ENCODE data around the gene MICAL3.
"Not testable (repeated sequence)": the region's sequence is repeated elsewhere in the genome, so short reads cannot be mapped to it uniquely, and the experiment has no call there.

MICAL3 gene

GRCh38 chr22:17998913-17999312, 25.4 kb downstream of the MICAL3 start:
- DNase-seq (ENCODE audit: low spot score) = no peak

DNA sequence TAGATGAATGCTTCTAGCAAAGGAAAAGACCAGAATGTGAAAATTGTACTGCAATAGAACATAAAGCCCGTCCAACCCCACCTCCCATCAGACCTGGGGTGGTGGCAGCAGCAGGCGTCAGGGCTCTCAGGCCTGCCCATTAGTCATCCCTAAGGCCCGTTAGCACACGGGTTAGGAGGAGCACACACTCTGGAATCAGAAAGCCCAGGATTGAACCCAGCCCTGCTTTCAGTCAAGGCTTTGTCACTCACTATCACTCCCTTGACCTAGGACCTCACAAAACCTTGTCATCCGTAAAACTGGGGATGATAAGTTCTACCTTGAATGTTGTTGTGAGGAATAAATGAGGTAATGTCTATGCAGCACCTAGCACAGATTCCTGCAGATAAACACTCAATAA, 26.9 kb downstream of the MICAL3 start:
- no peak for DNase-seq (ENCODE audit: low spot score)

DNA sequence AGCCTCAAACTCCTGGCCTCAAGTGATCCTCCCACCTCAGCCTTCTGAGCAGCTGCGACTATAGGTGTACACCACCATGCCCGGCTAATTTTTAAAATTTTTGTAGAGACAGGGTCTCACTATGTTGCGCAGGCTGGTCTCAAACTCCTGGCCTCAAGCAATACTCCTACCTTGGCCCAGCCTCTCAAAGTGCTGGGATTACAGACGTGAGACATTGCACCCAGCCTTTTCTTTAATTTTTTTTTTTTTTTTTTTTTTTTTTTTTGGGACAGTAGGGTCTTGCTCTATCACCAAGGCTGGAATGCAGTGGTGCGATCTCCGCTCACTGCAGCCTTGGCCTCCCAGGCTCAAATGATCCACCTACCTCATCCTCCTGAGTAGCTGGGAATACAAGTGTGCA, 29.1 kb downstream of the MICAL3 start:
- not testable (repeated sequence) for DNase-seq (ENCODE audit: low spot score)

GRCh38 chr22:17994424-17995108, 29.8 kb downstream of the MICAL3 start:
- DNase-seq (ENCODE audit: low spot score) = no peak

DNA sequence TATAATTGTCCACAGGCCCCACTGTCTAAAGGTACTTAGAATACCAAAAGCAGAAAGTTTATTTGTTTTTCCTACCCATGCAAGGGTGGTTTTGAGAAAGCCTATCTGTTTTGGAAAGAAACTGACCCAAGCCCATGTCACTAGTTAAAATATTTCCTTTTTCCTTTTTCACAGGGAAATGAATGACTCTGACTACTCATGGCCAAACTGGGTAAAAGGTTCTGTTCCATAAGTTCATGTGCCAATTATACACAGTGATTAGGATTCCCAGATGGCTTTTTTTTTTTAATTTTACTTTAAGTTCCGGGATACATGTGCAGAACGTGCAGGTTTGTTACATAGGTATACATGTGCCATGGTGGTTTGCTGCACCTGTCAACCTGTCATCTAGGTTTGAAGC, 31.4 kb downstream of the MICAL3 start:
- DNase-seq (ENCODE audit: low spot score) = not testable (repeated sequence)

GRCh38 chr22:17991992-17992391, 32.4 kb downstream of the MICAL3 start:
- not testable (repeated sequence) for DNase-seq (ENCODE audit: low spot score)

- no peak for DNase-seq (ENCODE audit: low spot score)
These were observed 33.4 kb downstream of the MICAL3 start for GRCh38 chr22:17990942-17991341.

- DNase-seq (ENCODE audit: low spot score) = no peak
These were observed 34.2 kb downstream of the MICAL3 start for GRCh38 chr22:17990147-17990546.

DNA sequence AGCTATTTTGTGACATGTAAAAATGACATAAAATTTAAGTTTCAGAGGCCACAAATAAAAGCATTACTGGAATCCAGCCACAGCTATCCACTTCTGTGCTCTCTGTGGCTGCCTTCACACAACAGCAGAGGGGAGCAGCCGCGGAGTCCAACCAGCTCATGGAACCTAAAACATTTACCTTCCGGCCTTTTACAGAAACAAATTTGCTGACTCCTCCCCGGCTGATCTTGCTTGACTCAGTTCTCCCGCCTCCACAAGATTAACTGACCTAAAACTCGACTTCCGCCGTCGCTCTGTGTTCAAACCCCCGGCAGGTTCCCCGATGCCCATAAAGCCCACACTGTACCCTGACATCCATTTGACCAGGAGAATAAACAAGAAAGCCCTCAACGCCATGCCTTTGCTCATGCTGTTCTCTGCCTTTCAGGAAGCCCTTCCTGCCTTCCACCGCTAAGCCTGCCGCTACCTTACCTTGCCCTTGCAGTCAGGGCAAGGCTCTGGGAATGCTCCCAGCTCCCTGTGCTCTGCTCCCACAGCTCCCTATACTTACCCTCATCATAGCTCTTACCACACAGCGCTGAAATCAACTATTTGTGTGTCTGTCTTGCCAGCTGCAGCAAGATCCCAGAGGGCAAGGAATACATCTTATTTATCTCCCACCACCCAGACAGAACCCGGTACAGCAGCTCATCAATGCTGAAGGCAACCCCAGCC, 35.4 kb downstream of the MICAL3 start:
- no peak for DNase-seq (ENCODE audit: low spot score)

DNA sequence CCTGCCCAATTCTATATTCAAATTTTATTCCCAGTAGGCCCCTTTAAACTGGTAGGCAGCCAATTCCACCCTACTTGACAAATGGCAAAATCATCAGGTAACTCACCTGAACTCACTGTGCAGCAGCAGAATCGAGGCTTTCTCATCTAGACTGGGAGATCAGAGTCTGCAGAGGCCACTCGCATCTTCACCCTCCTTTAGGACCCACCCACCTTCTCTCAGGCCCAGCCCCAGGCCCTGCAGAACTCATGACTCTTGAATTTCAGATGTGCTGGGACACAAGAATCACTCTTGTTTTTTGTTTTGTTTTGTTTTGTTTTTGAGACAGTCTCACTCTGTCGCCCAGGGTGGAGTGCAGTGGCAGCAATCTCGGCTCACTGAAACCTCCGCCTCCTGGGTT, 38.8 kb downstream of the MICAL3 start:
- no peak for DNase-seq (ENCODE audit: low spot score)

DNA sequence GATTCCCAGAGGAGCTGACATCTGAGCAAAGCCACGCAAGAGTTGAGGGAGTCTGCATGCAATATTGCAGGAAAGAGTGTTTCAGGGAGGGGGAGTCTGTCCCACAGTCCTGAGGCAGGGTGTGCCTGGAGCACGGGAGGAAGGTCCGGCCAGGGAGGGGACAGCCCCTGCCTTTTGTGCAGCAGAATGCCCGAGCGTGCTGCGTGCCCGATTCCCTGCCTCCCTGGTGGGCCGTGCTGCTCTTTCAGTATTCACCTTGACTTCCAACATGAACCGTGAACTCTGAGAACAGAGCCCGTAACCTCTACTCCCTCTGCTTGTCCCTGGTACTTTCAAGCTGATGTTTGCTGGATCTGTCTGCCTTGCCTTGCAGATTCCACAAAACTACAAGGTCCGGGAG, 39.3 kb downstream of the MICAL3 start:
- not testable (repeated sequence) for DNase-seq (ENCODE audit: low spot score)

DNA sequence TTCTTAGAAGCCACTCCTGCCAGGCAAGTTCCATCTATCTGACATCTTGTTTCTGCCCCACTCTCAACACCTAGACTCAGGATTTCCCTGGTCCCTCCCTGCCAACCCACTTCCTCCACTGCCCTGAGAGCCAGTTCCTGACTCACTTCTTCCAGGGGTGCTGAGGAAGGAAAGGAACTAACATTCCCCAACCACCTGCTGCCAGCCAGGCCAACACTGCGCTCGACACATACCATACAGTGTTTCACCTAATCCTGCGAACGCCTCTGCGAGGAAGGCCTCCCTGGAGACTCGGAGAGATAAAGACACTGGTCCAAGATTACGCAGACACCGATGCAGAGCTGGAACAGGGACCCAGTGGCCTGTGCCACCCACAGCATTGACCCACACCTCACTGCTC, 40.2 kb downstream of the MICAL3 start:
- no peak for DNase-seq (ENCODE audit: low spot score)

DNA sequence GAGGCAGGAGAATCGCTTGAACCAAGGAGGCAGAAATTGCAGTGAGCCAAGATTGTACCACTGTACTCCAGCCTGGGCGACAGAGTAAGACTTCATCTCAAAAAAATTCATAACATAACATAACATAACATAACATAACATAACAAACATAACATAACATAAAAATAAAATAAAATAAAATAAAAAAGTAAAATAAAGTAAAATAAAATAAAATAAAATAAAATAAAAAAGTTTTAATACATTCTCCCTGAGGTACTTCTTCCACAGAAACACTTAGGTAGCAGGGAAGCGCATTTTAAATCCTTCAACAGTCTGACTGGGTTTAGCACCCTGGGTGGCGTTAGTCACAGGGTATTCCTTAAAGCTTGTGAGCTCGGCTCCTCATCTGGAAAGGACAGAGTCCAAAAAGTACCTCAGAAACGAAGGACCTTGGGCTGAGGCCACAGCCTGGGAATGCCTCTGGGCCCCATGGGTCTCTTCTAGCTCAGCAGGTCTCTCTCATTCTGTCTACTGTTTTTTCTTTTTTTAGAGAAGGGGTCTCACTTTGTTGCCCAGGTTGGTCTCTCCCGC, 41.7 kb downstream of the MICAL3 start:
- DNase-seq (ENCODE audit: low spot score) = no peak

DNA sequence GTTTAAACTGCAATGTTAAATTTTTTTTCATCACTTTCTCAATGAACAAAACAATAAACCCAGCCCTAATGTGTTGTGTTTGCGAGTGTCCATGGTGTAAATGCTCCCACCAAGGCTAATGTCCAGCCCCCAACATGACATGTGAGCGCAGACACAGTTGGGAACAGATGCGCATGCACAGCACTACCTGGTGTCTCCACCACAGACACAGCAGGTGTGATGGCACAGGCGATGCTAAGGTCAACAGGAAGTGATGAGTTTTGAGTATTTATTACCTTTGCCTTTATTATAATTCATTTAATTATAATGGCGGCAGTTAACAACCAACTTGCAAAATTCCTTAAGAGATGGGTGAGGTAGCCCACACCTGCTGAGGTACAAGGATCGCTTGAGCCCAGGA, 42.9 kb downstream of the MICAL3 start:
- DNase-seq (ENCODE audit: low spot score) = no peak

GRCh38 chr22:17980638-17981051, 43.7 kb downstream of the MICAL3 start:
- peak; percentile 40 for DNase-seq (ENCODE audit: low spot score)

GRCh38 chr22:17980015-17980590, 44.3 kb downstream of the MICAL3 start:
- no peak for DNase-seq (ENCODE audit: low spot score)

GRCh38 chr22:17978027-17978426, 46.3 kb downstream of the MICAL3 start:
- no peak for DNase-seq (ENCODE audit: low spot score)

DNA sequence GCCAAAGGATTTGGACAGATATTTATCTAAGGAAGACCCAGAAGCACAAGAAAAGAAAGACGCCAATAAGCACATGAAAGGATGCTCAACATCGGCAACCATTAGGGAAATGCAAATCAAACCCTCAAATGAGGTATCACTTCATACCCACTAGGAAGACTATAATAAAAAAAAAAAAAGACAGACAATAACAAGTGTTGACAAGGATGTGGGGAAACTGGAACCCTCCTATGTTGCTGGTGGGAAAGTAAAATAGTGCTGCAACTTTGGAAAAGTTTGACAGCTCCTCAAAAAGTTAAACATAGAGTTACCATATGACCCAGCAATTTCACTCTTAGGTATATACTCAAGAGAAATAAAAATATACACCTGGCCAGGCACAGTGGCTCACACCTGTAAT, 47.0 kb downstream of the MICAL3 start:
- no peak for DNase-seq (ENCODE audit: low spot score)

DNA sequence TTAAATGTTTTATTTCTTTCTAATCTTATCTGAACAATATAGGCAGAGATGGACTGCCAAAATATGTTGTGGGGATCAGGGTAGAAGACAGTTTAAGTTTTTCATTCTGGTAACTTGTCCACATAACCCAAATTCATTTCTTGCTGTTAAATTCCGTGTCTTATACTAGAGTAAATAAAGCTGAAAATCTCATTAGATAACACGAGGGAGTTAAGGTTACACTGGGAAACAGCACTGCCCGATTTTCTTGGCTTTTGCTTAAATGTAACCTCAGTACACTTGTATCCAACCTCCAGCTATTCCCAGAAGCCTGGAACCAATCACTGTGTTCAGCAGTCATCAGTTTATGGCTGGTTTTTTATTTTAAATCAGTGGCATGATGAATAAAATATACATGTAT, 48.2 kb downstream of the MICAL3 start:
- DNase-seq (ENCODE audit: low spot score) = no peak

DNA sequence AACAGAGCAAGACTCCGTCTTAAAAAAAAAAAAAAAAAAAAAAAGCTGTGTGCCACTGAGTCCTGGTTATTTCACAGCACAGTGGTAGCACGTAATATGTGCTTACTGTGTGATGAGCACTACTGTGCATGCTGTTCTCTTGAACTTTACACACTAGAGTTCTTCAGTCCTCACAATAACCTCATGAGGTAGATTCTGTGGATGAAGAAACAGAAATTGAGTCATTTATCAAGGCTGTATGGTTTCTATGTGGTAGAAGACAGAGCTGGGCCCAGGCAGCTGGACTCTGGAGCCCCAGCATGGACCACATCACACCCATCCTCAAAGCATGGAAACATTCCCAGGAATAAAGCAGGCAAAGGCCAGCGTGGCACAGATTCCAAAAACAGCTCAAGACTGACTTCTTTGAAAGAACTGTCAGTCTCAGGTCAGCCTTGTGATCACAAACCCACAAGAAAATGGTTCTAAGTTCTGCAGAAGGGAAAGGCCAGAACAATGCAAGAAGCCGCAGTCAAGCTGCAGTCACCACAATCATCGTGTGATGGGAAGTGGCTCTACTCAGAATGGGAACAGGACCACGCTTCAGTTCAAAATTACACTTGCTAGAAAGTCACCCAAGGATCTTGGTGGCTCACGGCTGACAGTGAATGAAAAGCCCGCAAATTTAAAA, 49.5 kb downstream of the MICAL3 start:
- no peak for DNase-seq (ENCODE audit: low spot score)

DNA sequence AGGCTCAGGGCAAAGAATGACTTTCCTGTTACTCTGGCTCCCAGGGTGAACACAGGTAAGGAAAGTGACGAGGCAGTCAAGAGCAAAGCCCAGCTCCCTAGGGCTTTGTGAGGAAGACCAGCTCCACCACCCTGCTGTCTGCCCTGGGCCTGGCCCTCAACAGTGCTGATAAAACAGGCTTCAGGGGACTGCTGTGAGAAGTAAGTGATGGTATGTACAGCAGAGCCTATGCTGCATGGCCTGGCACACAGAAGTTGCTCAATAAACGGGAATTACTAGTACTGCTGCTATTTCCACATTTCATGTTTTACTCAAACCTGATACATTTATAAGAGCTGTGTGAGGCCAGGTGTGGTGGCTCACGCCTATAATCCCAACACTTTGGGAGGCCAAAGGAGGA, 50.3 kb downstream of the MICAL3 start:
- no peak for DNase-seq (ENCODE audit: low spot score)

DNA sequence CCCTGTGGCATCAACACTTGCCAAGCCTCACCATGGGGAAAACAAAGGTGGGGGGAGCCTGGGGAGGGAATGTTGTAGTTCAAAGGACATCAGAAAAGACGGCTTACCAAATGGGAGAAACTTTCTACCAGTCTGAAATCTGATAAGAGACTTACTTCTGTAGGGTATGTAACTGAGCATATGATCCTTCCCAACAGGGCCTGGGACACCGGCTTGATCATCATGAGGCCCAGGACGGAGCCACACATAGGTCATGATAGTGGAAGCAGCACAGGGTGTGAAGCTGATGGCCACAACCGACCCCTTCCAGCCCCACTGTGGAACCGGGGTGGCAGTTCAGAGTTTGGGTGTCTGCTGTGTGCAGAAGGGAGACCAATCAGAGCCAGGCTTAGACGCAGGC, 51.1 kb downstream of the MICAL3 start:
- no peak for DNase-seq (ENCODE audit: low spot score)
